ENCODE data around the gene PLA2G7.

GRCh38 chr6:46729787-46730326 is 5.3 kb downstream of the PLA2G7 start:
- TF ChIP-seq CTCF (conservative IDR thresholded peaks at IDR 0.05; ENCODE audit: low read length) (no peak), EZH2phosphoT487 (IDR thresholded peaks at IDR 0.05; ENCODE audit: borderline replicate concordance, low read depth, low read length) (no peak)

Measured in OCI-LY7 (cell line).